Measurements from ENCODE around the gene LTF.
A peak's percentile ranks its signal among the peaks of the same experiment; 100 is the strongest.
"Not testable (repeated sequence)": the region's sequence is repeated elsewhere in the genome, so short reads cannot be mapped to it uniquely, and the experiment has no call there.

The LTF gene

GRCh38 chr3:46412786-46413298, 51.9 kb downstream of the LTF start:
- DNase-seq (ENCODE audit: low read depth), result no peak

GRCh38 chr3:46411271-46411670, 53.4 kb downstream of the LTF start:
- no peak for DNase-seq (ENCODE audit: low read depth)

GRCh38 chr3:46410669-46411068, 54.0 kb downstream of the LTF start:
- no peak for DNase-seq (ENCODE audit: low read depth)

- no peak for DNase-seq (ENCODE audit: low read depth)
Measured at GRCh38 chr3:46409739-46410489, 54.8 kb downstream of the LTF start.

GRCh38 chr3:46408853-46409252, 55.9 kb downstream of the LTF start:
- no peak for DNase-seq (ENCODE audit: low read depth)

- no peak for DNase-seq (ENCODE audit: low read depth)
Measured at GRCh38 chr3:46407970-46408369, 56.7 kb downstream of the LTF start.

GRCh38 chr3:46406788-46407611, 57.7 kb downstream of the LTF start, which contains the start of the genes CCR5AS and CCRL2:
CCR5AS (minus strand) TSS chr3:46407066.
CCRL2 (plus strand) TSS chr3:46407259; CDS start chr3:46408080, 821 bp downstream.
- DNase-seq (ENCODE audit: low read depth), result peak; percentile 4

- DNase-seq (ENCODE audit: low read depth), result no peak
Measured at GRCh38 chr3:46406443-46406787, 58.3 kb downstream of the LTF start.

GRCh38 chr3:46405301-46406019, 59.2 kb downstream of the LTF start:
- no peak for DNase-seq (ENCODE audit: low read depth)

- not testable (repeated sequence) for DNase-seq (ENCODE audit: low read depth)
Measured at GRCh38 chr3:46402902-46403301, 61.8 kb downstream of the LTF start.

- DNase-seq (ENCODE audit: low read depth), result no peak
Measured at GRCh38 chr3:46401579-46401978, 63.1 kb downstream of the LTF start.

GRCh38 chr3:46400846-46401245, 63.9 kb downstream of the LTF start:
- no peak for DNase-seq (ENCODE audit: low read depth)

GRCh38 chr3:46400000-46400734, 64.5 kb downstream of the LTF start:
- no peak for DNase-seq (ENCODE audit: low read depth)

GRCh38 chr3:46399557-46399956, 65.1 kb downstream of the LTF start:
- no peak for DNase-seq (ENCODE audit: low read depth)

- DNase-seq (ENCODE audit: low read depth), result no peak
Measured at GRCh38 chr3:46399098-46399497, 65.6 kb downstream of the LTF start.

GRCh38 chr3:46398186-46398955, 66.3 kb downstream of the LTF start:
- DNase-seq (ENCODE audit: low read depth), result no peak

- no peak for DNase-seq (ENCODE audit: low read depth)
Measured at GRCh38 chr3:46397111-46397510, 67.6 kb downstream of the LTF start.

- DNase-seq (ENCODE audit: low read depth), result no peak
Measured at GRCh38 chr3:46395766-46396530, 68.8 kb downstream of the LTF start.

- no peak for DNase-seq (ENCODE audit: low read depth)
Measured at GRCh38 chr3:46395210-46395661, 69.5 kb downstream of the LTF start.
